PC-3 (cell line): ENCODE measurements around the gene UPF3A.

Experiments
- CTCF ChIP-seq: fragments of 300-600 bp; sonication (generic); conservative IDR thresholded peaks from 2 replicates; pipeline ENCODE4 v1.5.1; 2017; ENCODE audit warnings: antibody characterized with exemption, low read depth, mild to moderate bottlenecking, low read length
- EZH2phosphoT487 ChIP-seq: fragments of 300-600 bp; sonication (generic); IDR thresholded peaks from 2 replicates; pipeline ENCODE4 v1.6.1; 2018; ENCODE audit warnings: mild to moderate bottlenecking, antibody characterized with exemption, low read length, borderline replicate concordance

DNA sequence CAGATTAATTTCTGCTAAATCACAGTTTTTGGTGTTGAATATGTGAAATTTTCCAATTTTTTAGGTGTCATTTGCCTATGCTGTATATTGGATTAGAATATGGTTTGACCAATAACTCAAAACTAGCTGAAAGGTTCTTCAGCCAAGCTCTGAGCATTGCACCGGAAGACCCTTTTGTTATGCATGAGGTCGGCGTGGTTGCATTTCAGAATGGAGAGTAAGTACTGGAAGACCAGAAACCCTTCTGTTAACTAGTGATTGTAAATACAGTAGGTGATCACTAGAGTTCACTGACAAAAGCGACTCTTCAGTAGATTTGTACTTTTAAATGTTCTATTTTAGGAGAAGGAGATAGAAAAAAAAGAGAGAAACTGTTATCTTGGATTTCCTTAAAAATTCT lies 24.4 kb upstream of the UPF3A start:
- TF ChIP-seq CTCF (no peak), EZH2phosphoT487 (no peak)
